H9 (cell line): ENCODE measurements around the gene SLC6A19. TPM values are rescaled to one million over a fixed set of nuclear protein-coding genes. Genes with fewer than 3 reads are reported as not detected.

Experiments used
- DNase-seq: peaks from one replicate; pipeline ENCODE4 v3.0.0-alpha.2; 2017
- H2AFZ ChIP-seq: one replicate; pipeline ENCODE4 v1.6.1; 2013; ENCODE audit warnings: mild to moderate bottlenecking, low read length, control low read depth, moderate library complexity
- H2AK5ac ChIP-seq: 2 replicates; pipeline ENCODE4 v1.6.1; 2013; ENCODE audit warnings: low read length, control low read depth, mixed read lengths; ENCODE audit not compliant: insufficient read length
- H2BK120ac ChIP-seq: one replicate; pipeline ENCODE4 v1.6.1; 2013; ENCODE audit warnings: low read depth, mild to moderate bottlenecking, low read length, control low read depth, inconsistent platforms; ENCODE audit not compliant: poor library complexity, severe bottlenecking
- H2BK12ac ChIP-seq: 2 replicates; pipeline ENCODE4 v1.6.1; 2013; ENCODE audit warnings: low read length, control low read depth, mixed read lengths, low read depth; ENCODE audit not compliant: insufficient read length
- H2BK15ac ChIP-seq: 2 replicates; pipeline ENCODE4 v1.6.1; 2013; ENCODE audit warnings: low read depth, low read length, control low read depth
- H2BK20ac ChIP-seq: one replicate; pipeline ENCODE4 v1.6.1; 2013; ENCODE audit warnings: low read depth, mild to moderate bottlenecking, low read length, control low read depth, inconsistent platforms; ENCODE audit not compliant: poor library complexity, severe bottlenecking
- H2BK5ac ChIP-seq: 2 replicates; pipeline ENCODE4 v1.6.1; 2013; ENCODE audit warnings: low read length, control low read depth, mixed read lengths; ENCODE audit not compliant: insufficient read length
- H3K14ac ChIP-seq: 2 replicates; pipeline ENCODE4 v1.6.1; 2013; ENCODE audit warnings: low read length, control low read depth; ENCODE audit not compliant: insufficient read depth
- H3K18ac ChIP-seq: 2 replicates; pipeline ENCODE4 v1.6.1; 2013; ENCODE audit warnings: low read depth, mild to moderate bottlenecking, mixed read lengths, low read length, control low read depth; ENCODE audit not compliant: insufficient read length
- H3K23ac ChIP-seq: 2 replicates; pipeline ENCODE4 v1.6.1; 2013; ENCODE audit warnings: low read length, control low read depth, mixed read lengths, low read depth; ENCODE audit not compliant: insufficient read length
- H3K23me2 ChIP-seq: 2 replicates; pipeline ENCODE4 v1.6.1; 2013; ENCODE audit warnings: low read depth, mild to moderate bottlenecking, mixed read lengths, low read length, control low read depth; ENCODE audit not compliant: insufficient read length, poor library complexity, severe bottlenecking
- H3K27ac ChIP-seq: 2 replicates; pipeline ENCODE4 v1.5.1; 2013; ENCODE audit warnings: low read length, control low read depth, mixed read lengths, low read depth; ENCODE audit not compliant: insufficient read length
- H3K27me3 ChIP-seq: 2 replicates; pipeline ENCODE4 v1.6.1; 2013; ENCODE audit warnings: low read length, control low read depth, inconsistent platforms; ENCODE audit not compliant: insufficient read depth
- H3K4ac ChIP-seq: 2 replicates; pipeline ENCODE4 v1.6.1; 2013; ENCODE audit warnings: low read depth, mild to moderate bottlenecking, control low read depth, inconsistent platforms, low read length, moderate library complexity
- H3K4me1 ChIP-seq: 2 replicates; pipeline ENCODE4 v1.6.1; 2013; ENCODE audit warnings: low read length, control low read depth, inconsistent platforms; ENCODE audit not compliant: insufficient read depth
- H3K4me2 ChIP-seq: 2 replicates; pipeline ENCODE4 v1.6.1; 2013; ENCODE audit warnings: low read length, control low read depth, mixed read lengths; ENCODE audit not compliant: insufficient read length, insufficient read depth
- H3K56ac ChIP-seq: 2 replicates; pipeline ENCODE4 v1.6.1; 2013; ENCODE audit warnings: low read depth, mild to moderate bottlenecking, mixed read lengths, low read length, control low read depth; ENCODE audit not compliant: insufficient read length
- H3K79me1 ChIP-seq: 2 replicates; pipeline ENCODE4 v1.6.1; 2013; ENCODE audit warnings: low read depth, mild to moderate bottlenecking, moderate library complexity, low read length, control low read depth, inconsistent platforms; ENCODE audit not compliant: insufficient read depth, poor library complexity, severe bottlenecking
- H3K79me2 ChIP-seq: 2 replicates; pipeline ENCODE4 v1.6.1; 2013; ENCODE audit warnings: low read length, control low read depth, inconsistent platforms; ENCODE audit not compliant: insufficient read depth
- H3K9ac ChIP-seq: 2 replicates; pipeline ENCODE4 v1.6.1; 2013; ENCODE audit warnings: low read length, control low read depth, mixed read lengths; ENCODE audit not compliant: insufficient read length; ENCODE audit errors: extremely low read depth
- H3K9me3 ChIP-seq: one replicate; pipeline ENCODE4 v1.6.1; 2013; ENCODE audit warnings: low read depth, low read length, inconsistent platforms; ENCODE audit not compliant: control insufficient read depth
- H3T11ph ChIP-seq: one replicate; pipeline ENCODE4 v1.6.1; 2013; ENCODE audit warnings: mild to moderate bottlenecking, low read length, control low read depth, inconsistent platforms
- H4K20me1 ChIP-seq: one replicate; pipeline ENCODE4 v1.6.1; 2013; ENCODE audit not compliant: control insufficient read depth, insufficient read length, insufficient read depth
- H4K5ac ChIP-seq: 2 replicates; pipeline ENCODE4 v1.6.1; 2013; ENCODE audit warnings: low read depth, mild to moderate bottlenecking, mixed read lengths, low read length, control low read depth; ENCODE audit not compliant: insufficient read length
- H4K8ac ChIP-seq: replicated peaks from 2 replicates; pipeline ENCODE4 v1.6.1; 2013; ENCODE audit warnings: low read length, control low read depth, mixed read lengths, low read depth; ENCODE audit not compliant: insufficient read length
- H4K91ac ChIP-seq: 2 replicates; pipeline ENCODE4 v1.6.1; 2013; ENCODE audit warnings: low read depth, mild to moderate bottlenecking, moderate library complexity, mixed read lengths, low read length, control low read depth; ENCODE audit not compliant: insufficient read length
- H3K27ac Mint-ChIP-seq, 3 experiments: 2 replicates in 2 of 3; 3 replicates in 1 of 3; pipeline ENCODE4 v1.8.0; 2020 to 2021; ENCODE audit warnings: mixed read lengths in 3 of 3, mild to moderate bottlenecking in 1 of 3, moderate library complexity in 1 of 3
- H3K27me3 Mint-ChIP-seq: 2 replicates; pipeline ENCODE4 v1.8.0; 2021; ENCODE audit warnings: low read depth, mild to moderate bottlenecking, moderate library complexity, mixed read lengths
- H3K36me3 Mint-ChIP-seq, 3 experiments: 2 replicates in 2 of 3; 3 replicates in 1 of 3; pipeline ENCODE4 v1.8.0; 2020 to 2021; ENCODE audit warnings: low read depth in 3 of 3, mixed read lengths in 3 of 3; ENCODE audit not compliant: insufficient read depth in 1 of 3
- H3K4me1 Mint-ChIP-seq, 2 experiments: 2 replicates each; pipeline ENCODE4 v1.8.0; 2020; ENCODE audit warnings: mixed read lengths in 2 of 2
- H3K4me3 Mint-ChIP-seq, 2 experiments: 2 replicates in 1 of 2; 3 replicates in 1 of 2; pipeline ENCODE4 v1.8.0; 2020 to 2021; ENCODE audit warnings: mild to moderate bottlenecking in 2 of 2, mixed read lengths in 2 of 2, moderate library complexity in 1 of 2
- H3K9me3 Mint-ChIP-seq, 2 experiments: 2 replicates in 1 of 2; 3 replicates in 1 of 2; pipeline ENCODE4 v1.8.0; 2020; ENCODE audit warnings: mild to moderate bottlenecking in 2 of 2, mixed read lengths in 2 of 2, moderate library complexity in 1 of 2
- CTCF ChIP-seq: fragments of 200-600 bp; sonication (generic); conservative IDR thresholded peaks from 3 replicates; pipeline ENCODE4 v1.8.0; 2021; ENCODE audit warnings: antibody characterized with exemption, mild to moderate bottlenecking
- WGBS: extraction: QIAGEN DNeasy Blood & Tissue Kit; methylation state at CpG from one replicate; pipeline ENCODE4 v1.1.7; 2013; ENCODE audit warnings: missing lambda C conversion rate, low lambda C conversion rate, mixed read lengths; ENCODE audit not compliant: insufficient read length; ENCODE audit errors: extremely low coverage; 5-methylcytosine and 5-hydroxymethylcytosine counted together
- total RNA-seq: library from RNA; stranded (reverse); gene quantifications from 2 replicates; pipeline ENCODE4 v1.2.1, GENCODE V29; 2021

Gene SLC6A19
- total RNA-seq, 1 experiment from 2014 or later = not detected

- H3K18ac ChIP-seq = no peak overlapping the region
- no peak overlapping the region for H2AK5ac ChIP-seq
- no peak overlapping the region for H2BK12ac ChIP-seq
- no peaks in the 10 kb centered on the region for H3K9me3 ChIP-seq
- no peaks in the 10 kb centered on the region for H3K27me3 ChIP-seq
- no peak overlapping the region for H2BK20ac ChIP-seq
- H3K36me3 Mint-ChIP-seq = peaks cover 0 to 1% (median 0%) of the 10 kb centered on the region in 3 experiments; a peak in 4 of 7 replicates
- no peak overlapping the region for H2AFZ ChIP-seq
- no peak overlapping the region for H3T11ph ChIP-seq
- H2BK15ac ChIP-seq = no peak overlapping the region
- H3K27ac Mint-ChIP-seq = 0 out of 7 replicates have a peak overlapping the region, but pooled peaks of 1 of the 3 experiments have one; percentile 34
- no peak overlapping the region for H3K23ac ChIP-seq
- H3K4me1 Mint-ChIP-seq = peaks cover 8 to 15% of the 10 kb centered on the region in 2 experiments
- no CpG with 5 or more reads among the region's 8 CpGs for WGBS
- peaks cover under 1 to 1% of the 10 kb centered on the region in 2 experiments; a peak in 3 of 5 replicates for H3K9me3 Mint-ChIP-seq
- H3K23me2 ChIP-seq = no peaks in the 10 kb centered on the region
- H3K27me3 Mint-ChIP-seq = peaks cover 31% of the 10 kb centered on the region
- no peak overlapping the region for H2BK120ac ChIP-seq
- no peak overlapping the region for H4K8ac ChIP-seq
- no peak overlapping the region for H3K14ac ChIP-seq
- H3K27ac ChIP-seq = no peak overlapping the region
- H3K56ac ChIP-seq = no peak overlapping the region
- H3K4me2 ChIP-seq = no peak overlapping the region
- no peak overlapping the region for H3K4ac ChIP-seq
- no peaks in the 10 kb centered on the region for H3K79me2 ChIP-seq
- no peak overlapping the region for H4K5ac ChIP-seq
- no peak overlapping the region; a peak in 1 of 5 replicates for H3K4me3 Mint-ChIP-seq
- H3K4me1 ChIP-seq = no peaks in the 10 kb centered on the region
- no peak for DNase-seq
- TF ChIP-seq CTCF = no peak
- no peak overlapping the region for H4K91ac ChIP-seq
- no peaks in the 10 kb centered on the region for H4K20me1 ChIP-seq
- H3K79me1 ChIP-seq = no peaks in the 10 kb centered on the region
- H2BK5ac ChIP-seq = no peak overlapping the region
- no peak overlapping the region for H3K9ac ChIP-seq
These were observed 38.6 kb upstream of the SLC6A19 start for GRCh38 chr5:1162751-1163150.
